ENCODE measurements around the gene TMEM165. TPM values are rescaled to one million over a fixed set of nuclear protein-coding genes. Genes with fewer than 3 reads are reported as not detected.
"Not testable (repeated sequence)": the region's sequence is repeated elsewhere in the genome, so short reads cannot be mapped to it uniquely, and the experiment has no call there.

The TMEM165 gene
- total RNA-seq (10 to 100 TPM; 62.5 to 63.3 TPM), polyA plus RNA-seq (10 to 100 TPM; 16.0 to 32.7 (median 25.9) TPM), total RNA-seq (12.8 to 69.2 (median 40.0) reads per million in 6 experiments)

DNA sequence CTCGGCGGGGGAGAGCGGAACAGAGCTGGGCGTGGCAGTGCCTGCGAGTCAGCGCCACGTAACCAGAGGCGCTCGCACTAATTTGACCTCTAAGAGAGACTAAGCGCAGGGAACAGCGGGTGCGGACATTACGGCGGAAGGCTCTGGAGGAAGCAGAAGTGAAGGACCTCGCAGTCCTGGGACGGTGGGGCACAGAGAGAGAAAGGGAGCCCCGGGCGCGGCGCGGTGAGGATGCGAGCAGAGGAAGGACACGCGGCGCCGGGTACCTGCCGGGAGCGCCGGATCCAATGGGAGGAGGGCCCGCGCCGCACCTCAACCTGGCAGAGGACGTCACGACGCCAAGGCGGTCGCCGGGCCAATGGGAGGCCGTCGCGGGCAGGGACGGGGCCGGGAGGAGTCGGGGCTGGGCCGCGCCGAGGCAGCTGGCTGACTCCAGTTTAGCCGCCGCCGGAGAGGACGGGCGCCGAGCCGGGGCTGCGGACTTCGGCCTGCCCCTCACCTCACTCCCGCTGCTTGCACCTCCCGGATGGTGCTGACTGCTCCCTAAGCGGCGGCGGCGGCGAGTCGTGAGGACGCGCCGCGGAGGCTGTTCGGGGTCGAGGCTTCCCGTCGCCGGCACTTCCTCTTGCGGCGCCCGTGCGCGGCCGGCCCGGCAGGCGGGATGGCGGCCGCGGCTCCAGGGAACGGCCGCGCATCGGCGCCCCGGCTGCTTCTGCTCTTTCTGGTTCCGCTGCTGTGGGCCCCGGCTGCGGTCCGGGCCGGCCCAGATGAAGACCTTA lies at the start of gene TMEM165:
TMEM165 (plus strand) TSS at position 429 of the 779 bp plus-strand sequence; CDS start at position 662, 233 bp downstream.
- peaks cover 20 to 44% (median 40%) of the 10 kb centered on the region in 4 donors for H3K4me1 Mint-ChIP-seq
- POLR2A ChIA-PET, result interaction anchor here (0.6 to 2.2 kb wide), 12 partner anchors 13 to 1040 kb away, joined by 3 to 16 read pairs (median 4); partner anchors contain the start of genes AASDH, CEP135, CLOCK and EXOC1
- H3K9me3 Mint-ChIP-seq, result no peaks in the 10 kb centered on the region
- H3K27ac Mint-ChIP-seq, result peak within 1 kb of the TSS; percentile 95 to 100 (median 98)
- no peaks in the 10 kb centered on the region for H3K27me3 Mint-ChIP-seq
- ATAC-seq (peak; percentile 93 to 94), DNase-seq (peak; percentile 81 to 92 (median 86))
- peaks cover 0 to 18% (median 0%) of the 10 kb centered on the region in 3 donors for H3K36me3 Mint-ChIP-seq
- H3K4me3 Mint-ChIP-seq, result peak within 1 kb of the TSS; percentile 93 to 100 (median 98)

GRCh38 chr4:55345980-55346850 lies 49.5 kb upstream of the TMEM165 start, which contains the start of gene SRD5A3:
Gene SRD5A3 (plus strand): TSS chr4:55346242. CDS start chr4:55346337, 95 bp downstream.
- peaks cover 0 to 5% (median 0%) of the 10 kb centered on the region in 9 donors for H3K9me3 Mint-ChIP-seq
- peak; percentile 52 to 84 (median 78) for DNase-seq
- no peaks in the 10 kb centered on the region for H3K36me3 Mint-ChIP-seq
- ATAC-seq, result peak; percentile 88 to 91
- peaks cover 1 to 18% (median 11%) of the 10 kb centered on the region in 4 donors for H3K4me1 Mint-ChIP-seq
- H3K27me3 Mint-ChIP-seq, result no peaks in the 10 kb centered on the region
- H3K4me3 Mint-ChIP-seq, result peak within 1 kb of the TSS; percentile 81 to 94 (median 89)
- peak within 1 kb of the TSS; percentile 15 to 92 (median 90) for H3K27ac Mint-ChIP-seq
- POLR2A ChIA-PET, result interaction anchor here (1.0 to 2.1 kb wide), 6 partner anchors 14 to 602 kb away, joined by 3 to 10 read pairs (median 4); partner anchors contain the start of genes CEP135 and TMEM165

GRCh38 chr4:55346851-55347255 lies 48.9 kb upstream of the TMEM165 start:
- Mint-ChIP-seq H3K9me3 (peaks cover 0 to 5% (median 0%) of the 10 kb centered on the region in 9 donors), H3K36me3 (peaks cover 0 to 1% (median 0%) of the 10 kb centered on the region in 3 donors), H3K27ac (peak overlapping the region in 9 of 10 donors; percentile 15 to 91 (median 84)), H3K4me3 (peak overlapping the region; percentile 61 to 92 (median 81)), H3K27me3 (no peaks in the 10 kb centered on the region), H3K4me1 (peaks cover 1 to 18% (median 11%) of the 10 kb centered on the region in 4 donors)
- DNase-seq (no peak), ATAC-seq (no peak)
- POLR2A ChIA-PET, result interaction anchor here (1.0 to 2.1 kb wide), 3 partner anchors 14 to 199 kb away, joined by 3 to 10 read pairs (median 5); partner anchors contain the start of gene TMEM165

DNA sequence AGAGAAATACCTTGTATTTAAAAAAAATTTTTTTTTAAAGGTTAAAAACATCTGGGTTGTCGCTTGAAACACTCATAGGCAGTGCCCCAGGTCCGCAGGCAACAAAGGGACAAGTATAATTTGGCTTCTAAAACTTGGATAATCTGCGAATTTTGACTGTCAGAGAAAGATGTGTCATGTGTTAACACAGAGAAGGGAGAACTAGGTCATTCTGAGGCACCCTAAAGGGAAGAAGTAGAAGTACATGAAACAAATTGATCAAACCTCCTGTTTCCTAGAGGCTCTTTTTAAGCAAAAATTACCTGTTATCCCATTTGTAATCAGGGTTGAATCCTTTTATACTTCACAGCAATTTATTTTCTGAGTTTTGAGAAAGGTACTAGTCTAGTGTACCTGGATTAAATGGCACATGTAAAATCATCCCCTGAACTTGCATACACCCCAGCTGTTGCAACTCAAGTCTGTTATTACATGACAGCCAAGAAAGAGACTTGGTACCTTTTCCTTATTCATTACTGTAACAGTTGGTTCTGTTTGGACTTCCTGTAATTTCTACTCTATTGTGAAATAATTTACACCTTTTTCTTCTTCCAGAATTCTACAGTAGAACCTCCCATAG lies 48.0 kb upstream of the TMEM165 start:
- Mint-ChIP-seq H3K36me3 (peaks cover 0 to 3% (median 0%) of the 10 kb centered on the region in 3 donors), H3K4me3 (peak overlapping the region; percentile 26 to 92 (median 81)), H3K9me3 (peaks cover 0 to 5% (median 0%) of the 10 kb centered on the region in 9 donors), H3K27me3 (no peaks in the 10 kb centered on the region), H3K27ac (peak overlapping the region in 6 of 10 donors; percentile 15 to 84 (median 68)), H3K4me1 (peaks cover 1 to 18% (median 11%) of the 10 kb centered on the region in 4 donors)
- ATAC-seq (no peak), DNase-seq (no peak)
- POLR2A ChIA-PET, result interaction anchor here (1.0 to 2.1 kb wide), 2 partner anchors 47 to 198 kb away, joined by 5 to 10 read pairs; partner anchors contain the start of gene TMEM165

- Mint-ChIP-seq H3K36me3 (peaks cover 0 to 4% (median 3%) of the 10 kb centered on the region in 3 donors), H3K9me3 (peaks cover 0 to 2% (median 0%) of the 10 kb centered on the region in 9 donors), H3K27me3 (no peaks in the 10 kb centered on the region), H3K4me1 (peaks cover 1 to 18% (median 11%) of the 10 kb centered on the region in 4 donors), H3K4me3 (peak overlapping the region in 2 of 10 donors; percentile 47 to 48), H3K27ac (peak overlapping the region in 1 of 10 donors; percentile 53)
- POLR2A ChIA-PET, result no interaction called here
- DNase-seq (no peak), ATAC-seq (no peak)
Measured at GRCh38 chr4:55348466-55348865, 47.3 kb upstream of the TMEM165 start.

DNA sequence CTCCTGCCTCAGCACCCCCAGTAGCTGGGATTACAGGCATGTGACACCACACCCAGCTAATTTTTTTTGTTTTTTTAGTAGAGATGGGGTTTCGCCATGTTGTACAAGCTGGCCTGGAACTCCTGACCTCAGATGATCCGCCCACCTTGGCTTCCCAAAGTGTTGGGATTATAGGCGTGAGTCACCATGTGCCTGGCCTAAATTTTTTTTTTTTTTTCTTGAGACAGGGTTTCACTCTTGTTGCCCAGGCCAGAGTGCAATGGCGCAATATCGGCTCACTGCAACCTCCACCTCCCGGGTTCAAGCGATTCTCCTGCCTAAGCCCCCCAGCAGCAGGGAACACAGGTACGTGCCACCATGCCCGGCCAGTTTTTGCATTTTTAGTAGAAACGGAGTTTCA lies 44.9 kb upstream of the TMEM165 start:
- DNase-seq, H3K36me3 Mint-ChIP-seq, H3K4me3 Mint-ChIP-seq, H3K27me3 Mint-ChIP-seq, H3K9me3 Mint-ChIP-seq, H3K27ac Mint-ChIP-seq, ATAC-seq, POLR2A ChIA-PET: not testable (repeated sequence)
- peaks cover 0 to 15% (median 10%) of the 10 kb centered on the region in 4 donors for H3K4me1 Mint-ChIP-seq

- peaks cover 0 to 13% (median 9%) of the 10 kb centered on the region in 4 donors for H3K4me1 Mint-ChIP-seq
- POLR2A ChIA-PET, result no interaction called here
- peaks cover 0 to 8% (median 3%) of the 10 kb centered on the region in 3 donors for H3K36me3 Mint-ChIP-seq
- H3K4me3 Mint-ChIP-seq, result no peak overlapping the region
- H3K27me3 Mint-ChIP-seq, result no peaks in the 10 kb centered on the region
- no peak overlapping the region for H3K27ac Mint-ChIP-seq
- H3K9me3 Mint-ChIP-seq, result no peaks in the 10 kb centered on the region
- DNase-seq, result no peak
- ATAC-seq, result no peak
Measured at GRCh38 chr4:55351824-55352223, 43.9 kb upstream of the TMEM165 start.

DNA sequence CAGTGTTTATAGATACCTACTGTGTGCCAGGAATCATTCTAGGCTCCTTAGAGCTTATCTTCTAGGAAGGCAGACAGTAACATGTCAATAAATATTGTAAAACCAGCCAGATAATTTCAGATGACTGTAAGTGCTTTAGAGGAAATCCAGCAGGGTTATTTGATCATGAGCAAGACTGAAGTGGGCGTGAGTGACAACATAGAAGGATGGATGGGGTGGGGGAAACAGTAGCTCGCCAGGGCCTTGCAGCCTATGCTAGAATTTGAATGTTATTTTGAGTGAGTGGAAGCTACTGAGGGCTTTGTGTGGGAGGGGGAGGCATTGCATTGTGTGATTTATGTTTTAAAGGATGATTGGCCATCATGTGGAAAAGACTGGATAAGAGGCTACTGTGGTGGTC lies 43.0 kb upstream of the TMEM165 start:
- POLR2A ChIA-PET, result no interaction called here
- Mint-ChIP-seq H3K36me3 (peaks cover 0 to 8% (median 3%) of the 10 kb centered on the region in 3 donors), H3K27ac (no peak overlapping the region), H3K9me3 (no peaks in the 10 kb centered on the region), H3K4me1 (peaks cover 0 to 4% (median under 1%) of the 10 kb centered on the region in 4 donors), H3K27me3 (no peaks in the 10 kb centered on the region), H3K4me3 (no peak overlapping the region)
- ATAC-seq, result no peak
- no peak for DNase-seq

DNA sequence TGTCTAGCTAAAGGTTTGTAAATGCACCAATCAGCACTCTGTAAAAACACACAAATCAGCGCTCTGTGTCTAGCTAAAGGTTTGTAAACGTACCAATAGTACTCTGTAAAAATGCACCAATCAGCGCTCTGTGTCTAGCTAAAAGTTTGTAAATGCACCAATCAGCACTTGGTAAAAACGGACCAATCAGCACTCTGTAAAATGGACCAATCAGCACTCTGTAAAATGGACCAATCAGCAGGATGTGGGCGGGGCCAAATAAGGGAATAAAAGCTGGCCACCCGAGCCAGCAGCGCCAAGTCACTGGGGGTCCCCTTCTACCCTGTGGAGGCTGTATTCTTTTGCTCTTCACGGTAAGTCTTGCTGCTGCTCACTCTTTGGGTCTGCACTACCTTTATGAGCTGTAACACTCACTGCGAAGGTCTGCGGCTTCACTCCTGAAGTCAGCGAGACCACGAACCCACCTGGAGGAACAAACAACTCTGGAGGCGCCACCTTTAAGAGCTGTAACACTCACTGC lies 42.5 kb upstream of the TMEM165 start:
- H3K9me3 Mint-ChIP-seq, H3K4me3 Mint-ChIP-seq, H3K27ac Mint-ChIP-seq, DNase-seq, POLR2A ChIA-PET, H3K27me3 Mint-ChIP-seq, ATAC-seq, H3K4me1 Mint-ChIP-seq, H3K36me3 Mint-ChIP-seq: not testable (repeated sequence)

DNA sequence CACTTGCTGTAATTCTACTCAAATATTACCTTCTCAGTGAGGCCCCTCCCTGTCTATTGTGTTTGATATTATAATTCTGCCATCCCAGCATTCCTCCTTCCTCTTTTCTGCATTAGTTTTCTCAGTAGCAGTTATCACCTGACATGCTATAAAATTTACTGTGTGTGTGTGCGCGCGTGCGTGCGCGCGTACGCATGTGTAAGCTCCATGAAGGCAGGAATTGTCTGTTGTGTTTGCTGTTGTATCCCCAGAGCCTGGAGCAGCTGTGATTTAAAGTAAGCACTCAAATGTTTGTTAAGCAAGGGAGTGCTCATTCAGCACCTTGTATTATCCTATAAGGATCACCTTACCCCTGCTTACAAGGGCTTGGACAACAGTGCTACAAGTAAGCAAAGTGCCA lies 41.1 kb upstream of the TMEM165 start:
- Mint-ChIP-seq H3K4me1 (peaks cover 0 to 6% (median under 1%) of the 10 kb centered on the region in 4 donors), H3K36me3 (peaks cover 0 to 8% (median 3%) of the 10 kb centered on the region in 3 donors), H3K4me3 (no peak overlapping the region), H3K27me3 (no peaks in the 10 kb centered on the region), H3K9me3 (no peaks in the 10 kb centered on the region), H3K27ac (no peak overlapping the region)
- POLR2A ChIA-PET, result no interaction called here
- no peak for ATAC-seq
- DNase-seq, result no peak

GRCh38 chr4:55355555-55355954 lies 40.2 kb upstream of the TMEM165 start:
- no peak for DNase-seq
- ATAC-seq, result no peak
- Mint-ChIP-seq H3K4me1 (peaks cover 0 to 6% (median under 1%) of the 10 kb centered on the region in 4 donors), H3K4me3 (no peak overlapping the region), H3K36me3 (peaks cover 0 to 8% (median 3%) of the 10 kb centered on the region in 3 donors), H3K27me3 (no peaks in the 10 kb centered on the region), H3K9me3 (no peaks in the 10 kb centered on the region), H3K27ac (no peak overlapping the region)
- POLR2A ChIA-PET, result no interaction called here

All from naive thymus-derived CD8-positive, alpha-beta T cell (primary cell).